ENCODE results near the gene ENPP6. TPM values are rescaled to one million over a fixed set of nuclear protein-coding genes. Genes with fewer than 3 reads are reported as not detected.

Gene ENPP6
- total RNA-seq, 4 donors from 2014 or later: 0.07 to 0.56 (median 0.20) TPM; not detected in 1

- Histone ChIP-seq H3K27me3 (no peaks in the 10 kb centered on the region), H3K36me3 (no peaks in the 10 kb centered on the region), H3K4me1 (peaks cover 0 to 14% of the 10 kb centered on the region in 2 donors), H3K9me3 (no peaks in the 10 kb centered on the region), H3K4me3 (no peak overlapping the region), H3K27ac (no peak overlapping the region)
- DNase-seq (no peak), ATAC-seq (no peak)
- intact Hi-C loops (cut with DNase I; ENCODE audit: low total_unique reads): no loop called here
- in situ Hi-C loops (cut with MboI; ENCODE audit: low sequenced_read_pairs in 4 of 4): no loop called here
- no peak for TF ChIP-seq CTCF (IDR thresholded peaks at IDR 0.05 in 4 of 5, conservative IDR thresholded peaks at IDR 0.05 in 1 of 5)
- TF ChIP-seq POLR2A (IDR thresholded peaks at IDR 0.05): no peak
These were observed 67.4 kb downstream of the ENPP6 start for GRCh38 chr4:184150102-184150839.

GRCh38 chr4:184148738-184149637 lies 68.7 kb downstream of the ENPP6 start:
- Histone ChIP-seq H3K27ac (no peak overlapping the region), H3K36me3 (no peaks in the 10 kb centered on the region), H3K9me3 (no peaks in the 10 kb centered on the region), H3K4me3 (no peak overlapping the region), H3K4me1 (peaks cover 0 to 6% of the 10 kb centered on the region in 2 donors), H3K27me3 (no peaks in the 10 kb centered on the region)
- DNase-seq (no peak), ATAC-seq (no peak)
- in situ Hi-C loops (cut with MboI; ENCODE audit: low sequenced_read_pairs in 4 of 4): no loop called here
- intact Hi-C loops (cut with DNase I; ENCODE audit: low total_unique reads): no loop called here
- no peak for TF ChIP-seq POLR2A (IDR thresholded peaks at IDR 0.05)
- TF ChIP-seq CTCF (IDR thresholded peaks at IDR 0.05 in 4 of 5, conservative IDR thresholded peaks at IDR 0.05 in 1 of 5): no peak

GRCh38 chr4:184147858-184148737 lies 69.6 kb downstream of the ENPP6 start:
- ATAC-seq (no peak), DNase-seq (no peak)
- Histone ChIP-seq H3K27ac (no peak overlapping the region), H3K27me3 (no peaks in the 10 kb centered on the region), H3K9me3 (no peaks in the 10 kb centered on the region), H3K4me1 (no peaks in the 10 kb centered on the region), H3K36me3 (no peaks in the 10 kb centered on the region), H3K4me3 (no peak overlapping the region)
- TF ChIP-seq CTCF (IDR thresholded peaks at IDR 0.05 in 4 of 5, conservative IDR thresholded peaks at IDR 0.05 in 1 of 5) (no peak), POLR2A (IDR thresholded peaks at IDR 0.05) (no peak)
- in situ Hi-C loops (cut with MboI; ENCODE audit: low sequenced_read_pairs in 4 of 4): no loop called here
- intact Hi-C loops (cut with DNase I; ENCODE audit: low total_unique reads): no loop called here

GRCh38 chr4:184146951-184147350 lies 70.7 kb downstream of the ENPP6 start:
- intact Hi-C loops (cut with DNase I; ENCODE audit: low total_unique reads) (no loop called here), in situ Hi-C loops (cut with MboI; ENCODE audit: low sequenced_read_pairs in 4 of 4) (no loop called here)
- no peak for ATAC-seq

More at GRCh38 chr4:184146951-184147350, 70.7 kb downstream of the ENPP6 start:
- Histone ChIP-seq H3K27me3 (no peaks in the 10 kb centered on the region), H3K4me3 (no peak overlapping the region), H3K36me3 (no peaks in the 10 kb centered on the region), H3K9me3 (no peaks in the 10 kb centered on the region), H3K4me1 (no peaks in the 10 kb centered on the region), H3K27ac (no peak overlapping the region)
- no peak for DNase-seq
- TF ChIP-seq POLR2A (IDR thresholded peaks at IDR 0.05) (no peak), CTCF (IDR thresholded peaks at IDR 0.05 in 4 of 5, conservative IDR thresholded peaks at IDR 0.05 in 1 of 5) (no peak)
